Loucy (cell line): Measurements from ENCODE around the gene ZNF559.

Experiments used
- H2AFZ ChIP-seq: fragments of 200-600 bp; sonication (generic); 2 replicates; pipeline ENCODE4 v1.6.0; 2016; ENCODE audit warnings: antibody characterized with exemption, mild to moderate bottlenecking, low read length, moderate library complexity
- H3F3A ChIP-seq: fragments of 200-600 bp; 2 replicates; pipeline ENCODE4 v1.6.0; 2016; ENCODE audit warnings: antibody characterized with exemption, low read depth, mild to moderate bottlenecking
- H3K27me3 ChIP-seq: fragments of 200-600 bp; sonication (generic); 2 replicates; pipeline ENCODE4 v1.6.1; 2014; ENCODE audit warnings: low read length, mild to moderate bottlenecking; ENCODE audit not compliant: insufficient read depth, poor library complexity, severe bottlenecking
- H3K36me3 ChIP-seq: fragments of 200-600 bp; sonication (generic); 2 replicates; pipeline ENCODE4 v1.6.1; 2016; ENCODE audit warnings: low read length; ENCODE audit not compliant: insufficient read depth
- H3K4me1 ChIP-seq: fragments of 200-600 bp; sonication (generic); 2 replicates; pipeline ENCODE4 v1.5.1; 2014; ENCODE audit warnings: low read length, mild to moderate bottlenecking; ENCODE audit not compliant: insufficient read depth, poor library complexity, severe bottlenecking
- H3K4me2 ChIP-seq: fragments of 200-600 bp; sonication (generic); 2 replicates; pipeline ENCODE4 v1.6.0; 2014; ENCODE audit warnings: antibody characterized with exemption, low read length, low read depth, mild to moderate bottlenecking; ENCODE audit not compliant: poor library complexity, severe bottlenecking
- H3K4me3 ChIP-seq: fragments of 200-600 bp; sonication (generic); 2 replicates; pipeline ENCODE4 v1.5.1; 2014; ENCODE audit warnings: low read length, mild to moderate bottlenecking, mixed read lengths; ENCODE audit not compliant: poor library complexity, severe bottlenecking
- H3K79me2 ChIP-seq: fragments of 200-600 bp; sonication (generic); 2 replicates; pipeline ENCODE4 v1.6.1; 2014; ENCODE audit warnings: low read length; ENCODE audit not compliant: insufficient read depth
- H3K9ac ChIP-seq: fragments of 200-600 bp; sonication (generic); 2 replicates; pipeline ENCODE4 v1.6.0; 2014; ENCODE audit warnings: mild to moderate bottlenecking, low read depth, low read length, moderate library complexity; ENCODE audit not compliant: poor library complexity, severe bottlenecking
- H3K9me2 ChIP-seq: fragments of 200-600 bp; sonication (generic); replicated peaks from 2 replicates; pipeline ENCODE4 v1.6.1; 2016; ENCODE audit warnings: low read depth, low read length, mixed read lengths
- H3K9me3 ChIP-seq: fragments of 200-600 bp; sonication (generic); 2 replicates; pipeline ENCODE4 v1.6.1; 2014; ENCODE audit warnings: mild to moderate bottlenecking, antibody characterized with exemption, low read length, low read depth; ENCODE audit not compliant: insufficient read depth
- H4K20me1 ChIP-seq: fragments of 200-600 bp; sonication (generic); 2 replicates; pipeline ENCODE4 v1.6.0; 2014; ENCODE audit warnings: antibody characterized with exemption, low read length, mild to moderate bottlenecking; ENCODE audit not compliant: insufficient read depth, poor library complexity, severe bottlenecking
- CTCF ChIP-seq: fragments of 200-600 bp; sonication (generic); conservative IDR thresholded peaks from 2 replicates; pipeline ENCODE4 v1.5.1; 2014; ENCODE audit warnings: mild to moderate bottlenecking, antibody characterized with exemption, low read length
- EZH2phosphoT487 ChIP-seq: fragments of 200-600 bp; IDR thresholded peaks from 2 replicates; pipeline ENCODE4 v1.6.1; 2018; ENCODE audit warnings: antibody characterized with exemption, mild to moderate bottlenecking, moderate library complexity, borderline replicate concordance

ZNF559 gene

GRCh38 chr19:9354651-9355050 is 30.7 kb downstream of the ZNF559 start:
- Histone ChIP-seq H3K36me3 (no peaks in the 10 kb centered on the region), H2AFZ (no peak overlapping the region), H4K20me1 (no peaks in the 10 kb centered on the region), H3K4me1 (no peaks in the 10 kb centered on the region), H3K9me2 (no peaks in the 10 kb centered on the region), H3F3A (no peaks in the 10 kb centered on the region), H3K4me3 (no peak overlapping the region), H3K79me2 (no peaks in the 10 kb centered on the region), H3K27me3 (no peaks in the 10 kb centered on the region), H3K4me2 (no peak overlapping the region), H3K9me3 (no peaks in the 10 kb centered on the region), H3K9ac (no peak overlapping the region)
- no peak for TF ChIP-seq CTCF
- no peak for TF ChIP-seq EZH2phosphoT487

GRCh38 chr19:9362905-9363304 is 38.9 kb downstream of the ZNF559 start, which contains the start of gene ZNF177:
TSS of gene ZNF177 (plus strand) at chr19:9363013. CDS start at chr19:9378312, 15,299 bp downstream.
- no peak within 1 kb of the TSS for H3K4me3 ChIP-seq
- TF ChIP-seq CTCF (no peak), EZH2phosphoT487 (no peak)
- no peaks in the 10 kb centered on the region for H4K20me1 ChIP-seq
- H3K9ac ChIP-seq: no peak within 1 kb of the TSS
- no peaks in the 10 kb centered on the region for H3K9me2 ChIP-seq
- H3F3A ChIP-seq: no peaks in the 10 kb centered on the region
- no peak within 1 kb of the TSS for H3K4me2 ChIP-seq
- H3K79me2 ChIP-seq: no peaks in the 10 kb centered on the region
- no peaks in the 10 kb centered on the region for H3K9me3 ChIP-seq
- no peaks in the 10 kb centered on the region for H3K27me3 ChIP-seq
- H2AFZ ChIP-seq: no peak within 1 kb of the TSS
- no peaks in the 10 kb centered on the region for H3K36me3 ChIP-seq
- no peaks in the 10 kb centered on the region for H3K4me1 ChIP-seq

GRCh38 chr19:9370738-9371619 is 47.0 kb downstream of the ZNF559 start:
- H4K20me1 ChIP-seq: no peaks in the 10 kb centered on the region
- no peak overlapping the region for H3K4me3 ChIP-seq
- no peaks in the 10 kb centered on the region for H3F3A ChIP-seq
- no peaks in the 10 kb centered on the region for H3K4me1 ChIP-seq
- no peaks in the 10 kb centered on the region for H3K36me3 ChIP-seq
- no peaks in the 10 kb centered on the region for H3K9me2 ChIP-seq
- TF ChIP-seq CTCF: no peak
- no peak for TF ChIP-seq EZH2phosphoT487
- no peak overlapping the region for H2AFZ ChIP-seq
- H3K9ac ChIP-seq: no peak overlapping the region
- no peak overlapping the region for H3K4me2 ChIP-seq
- H3K27me3 ChIP-seq: no peaks in the 10 kb centered on the region
- H3K9me3 ChIP-seq: peaks cover 5% of the 10 kb centered on the region; the same call in 1 of the 2 replicates
- H3K79me2 ChIP-seq: no peaks in the 10 kb centered on the region
